ENCODE data around the gene ARHGAP26.
A peak's percentile ranks its signal among the peaks of the same experiment; 100 is the strongest.

Gene ARHGAP26

GRCh38 chr5:142746532-142747433 lies 23.4 kb upstream of the ARHGAP26 start:
- in situ Hi-C loops (cut with MboI; ENCODE audit: low pct_unique_long_range_greater_than_20kb, low sequenced_read_pairs), result no loop called here
- DNase-seq, result no peak

GRCh38 chr5:142748132-142748531 lies 22.0 kb upstream of the ARHGAP26 start:
- no peak for DNase-seq
- in situ Hi-C loops (cut with MboI; ENCODE audit: low pct_unique_long_range_greater_than_20kb, low sequenced_read_pairs), result no loop called here

GRCh38 chr5:142748568-142749249 lies 21.5 kb upstream of the ARHGAP26 start:
- in situ Hi-C loops (cut with MboI; ENCODE audit: low pct_unique_long_range_greater_than_20kb, low sequenced_read_pairs), result no loop called here

GRCh38 chr5:142749321-142749720 lies 20.9 kb upstream of the ARHGAP26 start:
- peak; percentile 31 for DNase-seq
- in situ Hi-C loops (cut with MboI; ENCODE audit: low pct_unique_long_range_greater_than_20kb, low sequenced_read_pairs), result no loop called here

More at GRCh38 chr5:142748568-142749249, 21.5 kb upstream of the ARHGAP26 start:
- DNase-seq, result peak; percentile 55

- DNase-seq, result no peak
- in situ Hi-C loops (cut with MboI; ENCODE audit: low pct_unique_long_range_greater_than_20kb, low sequenced_read_pairs), result no loop called here
Measured at GRCh38 chr5:142753116-142753631, 17.0 kb upstream of the ARHGAP26 start.

GRCh38 chr5:142754031-142754430 lies 16.1 kb upstream of the ARHGAP26 start:
- DNase-seq, result no peak
- in situ Hi-C loops (cut with MboI; ENCODE audit: low pct_unique_long_range_greater_than_20kb, low sequenced_read_pairs), result no loop called here

GRCh38 chr5:142756576-142756975 lies 13.6 kb upstream of the ARHGAP26 start:
- peak; percentile 40 for DNase-seq
- in situ Hi-C loops (cut with MboI; ENCODE audit: low pct_unique_long_range_greater_than_20kb, low sequenced_read_pairs), result no loop called here

- no peak for DNase-seq
- in situ Hi-C loops (cut with MboI; ENCODE audit: low pct_unique_long_range_greater_than_20kb, low sequenced_read_pairs), result no loop called here
Measured at GRCh38 chr5:142757564-142757963, 12.6 kb upstream of the ARHGAP26 start.

GRCh38 chr5:142758062-142758795 lies 11.9 kb upstream of the ARHGAP26 start:
- DNase-seq, result peak; percentile 63
- in situ Hi-C loops (cut with MboI; ENCODE audit: low pct_unique_long_range_greater_than_20kb, low sequenced_read_pairs), result no loop called here

GRCh38 chr5:142758796-142759145 lies 11.4 kb upstream of the ARHGAP26 start:
- no peak for DNase-seq
- in situ Hi-C loops (cut with MboI; ENCODE audit: low pct_unique_long_range_greater_than_20kb, low sequenced_read_pairs), result no loop called here

- in situ Hi-C loops (cut with MboI; ENCODE audit: low pct_unique_long_range_greater_than_20kb, low sequenced_read_pairs), result no loop called here
- DNase-seq, result no peak
Measured at GRCh38 chr5:142763701-142764100, 6.5 kb upstream of the ARHGAP26 start.

GRCh38 chr5:142767178-142767577 lies 3.0 kb upstream of the ARHGAP26 start:
- no peak for DNase-seq
- in situ Hi-C loops (cut with MboI; ENCODE audit: low pct_unique_long_range_greater_than_20kb, low sequenced_read_pairs), result no loop called here

- DNase-seq, result no peak
Measured at GRCh38 chr5:142767911-142768310, 2.3 kb upstream of the ARHGAP26 start.

GRCh38 chr5:142769251-142769792 lies 855 bp upstream of the ARHGAP26 start:
- in situ Hi-C loops (cut with MboI; ENCODE audit: low pct_unique_long_range_greater_than_20kb, low sequenced_read_pairs), result no loop called here

More at GRCh38 chr5:142767911-142768310, 2.3 kb upstream of the ARHGAP26 start:
- in situ Hi-C loops (cut with MboI; ENCODE audit: low pct_unique_long_range_greater_than_20kb, low sequenced_read_pairs), result no loop called here

GRCh38 chr5:142770650-142771609 lies 753 bp downstream of the ARHGAP26 start:
- in situ Hi-C loops (cut with MboI; ENCODE audit: low pct_unique_long_range_greater_than_20kb, low sequenced_read_pairs), result no loop called here
- DNase-seq, result peak; percentile 62

More at GRCh38 chr5:142769251-142769792, 855 bp upstream of the ARHGAP26 start:
- no peak for DNase-seq

- in situ Hi-C loops (cut with MboI; ENCODE audit: low pct_unique_long_range_greater_than_20kb, low sequenced_read_pairs), result no loop called here
- DNase-seq, result no peak
Measured at GRCh38 chr5:142771666-142772065, 1.5 kb downstream of the ARHGAP26 start.

- in situ Hi-C loops (cut with MboI; ENCODE audit: low pct_unique_long_range_greater_than_20kb, low sequenced_read_pairs), result no loop called here
- DNase-seq, result no peak
Measured at GRCh38 chr5:142772446-142773293, 2.5 kb downstream of the ARHGAP26 start.
